Ovary (tissue), 3 donors: Measurements from ENCODE around the gene PDE8A.
"Not testable (repeated sequence)": the region's sequence is repeated elsewhere in the genome, so short reads cannot be mapped to it uniquely, and the experiment has no call there.

ENCODE experiments used
- POLR2A ChIP-seq: fragments of 450-650 bp; IDR thresholded peaks from one replicate; pipeline ENCODE4 v1.6.1; 2017; ENCODE audit warnings: antibody characterized with exemption, mild to moderate bottlenecking, moderate library complexity
- TF ChIP-seq, protein P1 (sequence below), 3 donors: fragments of 450-650 bp in 2 of 3; fragments of 200-600 bp in 1 of 3; IDR thresholded peaks; one replicate each; pipeline versions ENCODE4 v1.5.1 to v1.8.0; 2016 to 2022; ENCODE audit warnings: antibody characterized with exemption in 3 of 3, mild to moderate bottlenecking in 1 of 3
- donor health status: DM: no; HTN: no; CAD: no.

DNA sequence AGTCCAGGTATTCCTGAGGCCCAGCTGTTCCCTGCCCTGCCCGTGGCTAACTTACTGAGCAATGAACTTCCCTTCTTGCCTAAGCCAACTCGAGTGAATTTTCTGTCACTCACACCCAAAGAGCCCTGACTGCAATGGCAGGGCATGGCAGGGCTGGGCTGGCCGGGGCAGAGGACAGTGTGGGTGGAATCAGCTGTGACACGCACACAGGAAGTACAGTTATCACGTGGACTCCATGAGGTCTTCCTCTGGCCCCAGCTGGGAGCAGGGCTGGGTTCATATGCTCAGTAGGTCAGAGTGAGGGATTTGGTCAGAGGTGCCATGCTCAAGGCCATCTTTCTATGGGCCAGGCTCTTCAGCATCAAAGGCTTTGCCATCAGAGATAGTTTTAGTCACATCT is 192.0 kb downstream of the PDE8A start:
- TF ChIP-seq, protein P1, sequence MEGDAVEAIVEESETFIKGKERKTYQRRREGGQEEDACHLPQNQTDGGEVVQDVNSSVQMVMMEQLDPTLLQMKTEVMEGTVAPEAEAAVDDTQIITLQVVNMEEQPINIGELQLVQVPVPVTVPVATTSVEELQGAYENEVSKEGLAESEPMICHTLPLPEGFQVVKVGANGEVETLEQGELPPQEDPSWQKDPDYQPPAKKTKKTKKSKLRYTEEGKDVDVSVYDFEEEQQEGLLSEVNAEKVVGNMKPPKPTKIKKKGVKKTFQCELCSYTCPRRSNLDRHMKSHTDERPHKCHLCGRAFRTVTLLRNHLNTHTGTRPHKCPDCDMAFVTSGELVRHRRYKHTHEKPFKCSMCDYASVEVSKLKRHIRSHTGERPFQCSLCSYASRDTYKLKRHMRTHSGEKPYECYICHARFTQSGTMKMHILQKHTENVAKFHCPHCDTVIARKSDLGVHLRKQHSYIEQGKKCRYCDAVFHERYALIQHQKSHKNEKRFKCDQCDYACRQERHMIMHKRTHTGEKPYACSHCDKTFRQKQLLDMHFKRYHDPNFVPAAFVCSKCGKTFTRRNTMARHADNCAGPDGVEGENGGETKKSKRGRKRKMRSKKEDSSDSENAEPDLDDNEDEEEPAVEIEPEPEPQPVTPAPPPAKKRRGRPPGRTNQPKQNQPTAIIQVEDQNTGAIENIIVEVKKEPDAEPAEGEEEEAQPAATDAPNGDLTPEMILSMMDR (IDR thresholded peaks at IDR 0.05): not testable (repeated sequence)
- TF ChIP-seq POLR2A: not testable (repeated sequence)
